GM06990 (cell line): ENCODE data around the gene CYSTM1.

Experiments used
- DNase-seq: peaks from one replicate; pipeline ENCODE4 v3.0.0-alpha.2; 2011; ENCODE audit not compliant: insufficient read length; ENCODE audit errors: extremely low read depth
- H3K27me3 ChIP-seq: replicated peaks from 2 replicates; pipeline ENCODE4 v1.6.0; 2011; ENCODE audit warnings: low read length; ENCODE audit not compliant: control insufficient read depth, insufficient read depth
- H3K36me3 ChIP-seq: 2 replicates; pipeline ENCODE4 v1.5.1; 2011; ENCODE audit warnings: low read length; ENCODE audit not compliant: control insufficient read depth, insufficient read depth
- H3K4me3 ChIP-seq: replicated peaks from 2 replicates; pipeline ENCODE4 v1.5.1; 2011; ENCODE audit warnings: low read depth, mild to moderate bottlenecking, control low read depth, low read length
- CTCF ChIP-seq: IDR thresholded peaks from 2 replicates; pipeline ENCODE4 v1.5.1; 2011; ENCODE audit warnings: low read length, control low read depth, mild to moderate bottlenecking, inconsistent platforms; ENCODE audit not compliant: insufficient read depth, poor library complexity, severe bottlenecking

Gene CYSTM1

GRCh38 chr5:140175367-140176030, 511 bp downstream of the CYSTM1 start:
- peak; percentile 80 for DNase-seq
- Histone ChIP-seq H3K36me3 (no peaks in the 10 kb centered on the region), H3K27me3 (no peaks in the 10 kb centered on the region), H3K4me3 (peak overlapping the region; percentile 91)
- peak; percentile 35 for TF ChIP-seq CTCF

GRCh38 chr5:140176031-140176387, 1.0 kb downstream of the CYSTM1 start:
- peak overlapping the region; percentile 91 for H3K4me3 ChIP-seq
- TF ChIP-seq CTCF, result no peak
- no peaks in the 10 kb centered on the region for H3K36me3 ChIP-seq
- no peak for DNase-seq
- no peaks in the 10 kb centered on the region for H3K27me3 ChIP-seq

GRCh38 chr5:140178086-140178410, 3.1 kb downstream of the CYSTM1 start:
- Histone ChIP-seq H3K4me3 (no peak overlapping the region), H3K27me3 (no peaks in the 10 kb centered on the region), H3K36me3 (no peaks in the 10 kb centered on the region)
- no peak for DNase-seq
- no peak for TF ChIP-seq CTCF

GRCh38 chr5:140178482-140179116, 3.6 kb downstream of the CYSTM1 start:
- Histone ChIP-seq H3K27me3 (no peaks in the 10 kb centered on the region), H3K36me3 (no peaks in the 10 kb centered on the region), H3K4me3 (no peak overlapping the region)
- TF ChIP-seq CTCF, result no peak
- DNase-seq, result no peak

GRCh38 chr5:140181002-140181483, 6.1 kb downstream of the CYSTM1 start:
- H3K27me3 ChIP-seq, result no peaks in the 10 kb centered on the region
- TF ChIP-seq CTCF, result no peak
- no peak for DNase-seq

More at GRCh38 chr5:140181002-140181483, 6.1 kb downstream of the CYSTM1 start:
- no peak overlapping the region; the same call in 1 of the 2 replicates for H3K4me3 ChIP-seq
- no peaks in the 10 kb centered on the region for H3K36me3 ChIP-seq
